ENCODE results near the gene RNF10. TPM values are rescaled to one million over a fixed set of nuclear protein-coding genes. Genes with fewer than 3 reads are reported as not detected.

RNF10 gene
- total RNA-seq, 1 experiment from 2014 or later: 77.4 TPM

GRCh38 chr12:120579179-120579578 lies 45.0 kb downstream of the RNF10 start:
- DNase-seq (ENCODE audit: low read depth): no peak

- DNase-seq (ENCODE audit: low read depth): peak; percentile 96
These were observed 46.9 kb downstream of the RNF10 start, which contains the start of gene POP5 for GRCh38 chr12:120580787-120581723. Gene POP5, minus strand, starts transcription at chr12:120581402. Its CDS starts 40 bp downstream, at chr12:120581362.

GRCh38 chr12:120581998-120582397 lies 47.8 kb downstream of the RNF10 start:
- no peak for DNase-seq (ENCODE audit: low read depth)

- DNase-seq (ENCODE audit: low read depth): peak; percentile 53
These were observed 49.4 kb downstream of the RNF10 start for GRCh38 chr12:120583478-120584030.

- no peak for DNase-seq (ENCODE audit: low read depth)
These were observed 50.4 kb downstream of the RNF10 start for GRCh38 chr12:120584343-120585149.

- DNase-seq (ENCODE audit: low read depth): no peak
These were observed 52.0 kb downstream of the RNF10 start for GRCh38 chr12:120586206-120586605.

- DNase-seq (ENCODE audit: low read depth): no peak
These were observed 52.7 kb downstream of the RNF10 start for GRCh38 chr12:120586860-120587259.

- no peak for DNase-seq (ENCODE audit: low read depth)
These were observed 54.2 kb downstream of the RNF10 start for GRCh38 chr12:120588371-120588770.

GRCh38 chr12:120588948-120589930 lies 55.1 kb downstream of the RNF10 start:
- DNase-seq (ENCODE audit: low read depth): no peak

- DNase-seq (ENCODE audit: low read depth): no peak
These were observed 56.7 kb downstream of the RNF10 start for GRCh38 chr12:120590741-120591407.

GRCh38 chr12:120592121-120593049 lies 58.2 kb downstream of the RNF10 start:
- DNase-seq (ENCODE audit: low read depth): no peak

- DNase-seq (ENCODE audit: low read depth): no peak
These were observed 62.7 kb downstream of the RNF10 start for GRCh38 chr12:120596901-120597300.

- no peak for DNase-seq (ENCODE audit: low read depth)
These were observed 63.7 kb downstream of the RNF10 start for GRCh38 chr12:120597861-120598260.

GRCh38 chr12:120598674-120599463 lies 64.7 kb downstream of the RNF10 start:
- DNase-seq (ENCODE audit: low read depth): peak; percentile 47

- no peak for DNase-seq (ENCODE audit: low read depth)
These were observed 65.8 kb downstream of the RNF10 start for GRCh38 chr12:120599672-120600552.

- DNase-seq (ENCODE audit: low read depth): peak; percentile 19
These were observed 68.3 kb downstream of the RNF10 start for GRCh38 chr12:120602416-120602815.

- DNase-seq (ENCODE audit: low read depth): no peak
These were observed 76.4 kb downstream of the RNF10 start for GRCh38 chr12:120610560-120610959.

All from LHCN-M2 (cell line).